HG03097 (cell line): Measurements from ENCODE around the gene KRTAP12-1.

Experiments
- ATAC-seq: cut with Tn5 transposase; IDR thresholded peaks from one replicate; pipeline ENCODE4 v1.9.1; 2021; ENCODE audit not compliant: unreplicated experiment, low FRiP score

KRTAP12-1 gene

DNA sequence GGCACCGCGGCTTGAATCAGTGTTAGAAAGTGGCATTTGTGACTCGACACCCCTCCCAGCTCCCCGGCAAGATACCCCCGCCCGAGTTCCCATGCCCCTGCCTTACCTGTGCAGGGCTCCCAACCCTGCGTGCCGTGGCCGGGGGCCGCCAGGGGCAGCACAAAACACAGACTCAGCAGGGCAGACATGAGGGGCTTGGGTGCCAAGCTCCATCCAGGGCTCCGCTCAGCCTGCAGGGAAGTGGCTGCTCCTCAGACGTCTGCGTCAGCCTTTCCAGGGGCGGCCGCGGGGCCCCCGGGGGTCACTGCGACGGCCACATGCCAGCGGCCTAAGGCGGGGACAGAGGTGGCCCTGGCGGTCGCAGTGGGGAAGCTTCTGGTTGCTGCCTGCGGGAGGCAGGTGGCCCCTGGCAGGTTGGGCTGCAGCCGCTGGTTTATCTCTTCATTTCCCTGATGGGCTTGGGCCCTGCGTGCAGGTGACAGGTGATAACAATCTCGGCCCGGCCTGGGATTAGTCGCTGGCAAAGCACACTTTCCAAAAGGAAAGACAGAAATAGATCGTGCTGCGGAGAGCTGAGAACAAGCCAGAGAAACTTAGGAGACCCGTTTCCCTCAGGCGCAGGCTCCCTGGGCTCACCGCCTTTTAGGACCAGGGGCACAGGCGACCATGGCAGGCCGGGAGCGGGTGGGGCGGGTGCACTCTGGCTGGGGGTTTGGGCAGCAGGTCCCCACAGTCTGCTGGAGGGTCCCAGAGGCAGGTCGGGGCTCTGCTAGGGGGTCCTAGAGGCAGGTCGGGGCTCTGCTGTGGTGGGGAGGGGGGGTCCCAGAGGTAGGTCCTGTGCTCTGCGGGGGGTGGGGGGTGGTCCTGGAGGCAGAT, 29.6 kb upstream of the KRTAP12-1 start, which contains the start of gene TSPEAR:
TSPEAR (minus strand) TSS at position 246 of the 876 bp plus-strand sequence; CDS start at position 188, 58 bp downstream.
- no peak for ATAC-seq

DNA sequence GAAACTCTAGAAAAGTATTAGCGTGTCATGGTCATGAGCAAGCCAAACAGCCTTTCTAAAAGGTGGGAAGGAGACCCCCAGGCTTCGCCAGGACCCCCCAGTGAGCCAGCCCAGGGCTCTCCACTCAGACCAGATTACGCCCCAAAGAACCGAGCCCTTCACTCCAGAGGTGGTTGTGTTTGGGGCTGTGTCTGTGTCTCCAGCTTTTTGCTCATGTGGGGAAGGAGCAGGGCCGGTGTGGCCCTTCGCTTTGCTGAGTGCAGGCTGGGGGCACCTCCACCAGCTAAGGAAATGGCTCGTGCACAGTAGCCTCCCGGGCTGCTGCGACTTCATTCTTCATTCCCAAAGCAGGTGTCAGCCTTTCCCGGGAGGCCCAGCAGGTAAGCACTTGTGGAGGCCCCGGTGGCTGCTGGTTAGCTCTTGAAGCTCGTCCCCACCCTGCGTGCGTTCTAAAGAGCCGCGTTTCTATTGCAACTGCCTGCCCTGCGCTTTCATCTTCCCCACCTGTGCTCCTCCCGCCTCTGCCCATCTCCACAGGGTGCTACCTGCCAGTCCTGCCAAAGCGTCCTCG, 28.9 kb upstream of the KRTAP12-1 start:
- ATAC-seq = no peak

DNA sequence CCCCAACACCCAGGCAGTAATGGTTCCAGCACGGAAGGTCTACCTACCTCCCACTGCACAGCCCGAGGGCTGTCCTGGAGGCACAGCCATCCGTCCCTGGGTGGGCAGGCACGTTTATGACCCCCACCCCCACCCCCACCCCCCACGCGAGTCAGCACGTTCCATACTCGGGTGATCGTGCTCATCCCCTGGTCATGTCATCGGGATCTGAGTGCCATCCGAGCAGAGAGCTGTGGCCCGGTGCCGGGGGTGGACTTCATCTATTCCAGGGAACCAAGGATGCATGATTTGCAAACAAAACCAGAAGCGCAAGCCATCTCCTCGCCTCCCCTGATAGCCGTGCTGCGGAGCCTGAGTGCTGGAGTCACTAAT, 28.3 kb upstream of the KRTAP12-1 start:
- ATAC-seq = no peak

DNA sequence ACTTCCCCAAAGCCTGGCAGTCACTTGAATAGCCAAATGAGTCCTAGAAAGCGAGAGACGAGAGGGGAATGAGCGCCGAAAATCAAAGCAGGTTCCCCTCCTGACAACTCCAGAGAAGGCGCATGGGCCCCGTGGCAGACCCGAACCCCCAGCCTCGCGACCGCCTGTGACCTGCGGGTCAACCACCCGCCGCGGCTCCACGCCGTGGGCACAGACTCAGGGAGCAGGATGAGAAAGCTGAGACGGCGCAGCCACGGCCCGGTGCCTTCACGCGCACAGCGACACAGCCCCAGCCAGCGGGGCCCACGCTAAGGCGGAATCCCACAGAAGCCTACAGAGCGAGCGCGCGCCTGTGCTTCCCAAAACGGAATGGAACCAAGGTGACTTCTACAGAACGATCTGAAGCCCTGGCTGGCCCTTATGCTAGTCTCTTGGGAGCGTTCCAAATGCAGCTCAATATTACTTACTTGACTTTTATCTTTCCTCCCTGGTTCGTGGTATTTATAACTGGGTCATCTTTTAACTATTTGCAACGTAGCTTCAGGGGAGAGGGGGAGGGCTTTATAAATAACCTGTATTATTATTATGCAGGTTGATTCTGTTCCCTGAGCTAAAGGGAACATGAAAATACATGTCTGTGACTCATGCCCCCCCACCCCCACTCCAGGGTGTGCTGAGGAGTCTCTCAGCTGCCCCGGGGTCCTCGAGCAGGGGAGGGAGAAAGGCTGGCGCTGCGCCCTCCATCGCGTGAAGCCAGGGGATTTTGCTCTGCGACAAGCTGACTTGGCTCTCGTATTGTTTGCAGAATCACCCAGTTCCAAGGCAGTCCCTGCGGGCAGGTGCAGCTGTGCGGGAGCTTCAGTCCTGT, 27.7 kb upstream of the KRTAP12-1 start:
- no peak for ATAC-seq

DNA sequence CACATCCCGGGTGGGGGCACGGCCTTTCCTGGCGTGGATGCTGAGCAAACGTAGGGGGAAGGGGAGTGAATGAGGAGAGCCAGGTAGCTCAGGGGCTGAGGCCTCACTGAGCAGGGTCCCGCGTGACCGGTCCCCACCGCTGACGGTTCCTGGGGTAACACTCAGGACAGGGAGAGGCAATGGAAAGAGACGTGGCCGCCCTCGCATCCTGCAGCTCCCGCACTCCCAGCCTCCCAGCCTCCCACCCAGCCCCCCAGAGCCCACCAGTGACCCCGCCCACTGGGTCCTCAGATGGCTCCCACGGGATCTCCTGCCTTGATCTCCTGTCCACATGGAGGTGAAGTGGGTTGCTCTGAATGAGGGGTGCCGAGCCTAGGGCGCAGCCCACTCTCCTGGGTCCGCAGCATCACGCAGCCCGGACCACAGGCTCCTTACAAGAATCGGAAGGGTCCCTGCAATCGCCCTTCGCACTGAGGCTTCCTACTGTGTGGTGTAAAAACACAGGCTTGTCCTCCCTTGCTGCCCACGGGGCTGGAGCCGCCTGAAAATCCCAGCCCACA, 27.0 kb upstream of the KRTAP12-1 start:
- no peak for ATAC-seq

DNA sequence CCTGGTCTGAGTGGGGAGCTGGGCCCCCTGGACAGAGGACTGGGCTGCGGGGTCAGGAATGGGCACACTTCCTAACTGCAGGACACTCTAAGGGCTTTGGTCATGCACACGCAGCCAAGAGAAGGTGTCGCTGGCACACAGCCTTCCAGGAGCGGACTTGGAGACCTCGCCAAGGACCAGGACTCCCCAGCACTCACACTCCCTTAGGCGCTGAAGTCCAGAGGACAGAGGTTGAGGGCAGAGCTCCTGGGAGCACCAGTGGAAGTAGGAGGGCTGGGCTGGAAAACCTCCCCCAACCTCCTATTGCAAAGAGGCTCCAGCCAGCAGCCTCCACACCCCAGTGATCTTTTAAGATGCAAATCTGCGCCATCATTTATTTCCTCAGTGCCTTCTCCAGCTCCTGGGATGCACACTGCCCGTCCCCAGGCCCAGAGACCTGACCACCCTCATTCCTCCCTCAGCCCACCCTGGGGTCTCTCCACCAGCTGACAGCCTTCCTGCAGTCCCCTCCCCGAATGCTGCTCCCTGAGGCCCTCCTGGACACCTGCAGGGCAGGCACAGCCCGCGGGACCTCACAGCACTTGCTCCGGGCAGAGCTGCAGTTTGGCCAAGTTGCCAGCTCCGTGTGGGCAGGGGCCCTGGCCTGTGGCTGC, 26.4 kb upstream of the KRTAP12-1 start:
- no peak for ATAC-seq

DNA sequence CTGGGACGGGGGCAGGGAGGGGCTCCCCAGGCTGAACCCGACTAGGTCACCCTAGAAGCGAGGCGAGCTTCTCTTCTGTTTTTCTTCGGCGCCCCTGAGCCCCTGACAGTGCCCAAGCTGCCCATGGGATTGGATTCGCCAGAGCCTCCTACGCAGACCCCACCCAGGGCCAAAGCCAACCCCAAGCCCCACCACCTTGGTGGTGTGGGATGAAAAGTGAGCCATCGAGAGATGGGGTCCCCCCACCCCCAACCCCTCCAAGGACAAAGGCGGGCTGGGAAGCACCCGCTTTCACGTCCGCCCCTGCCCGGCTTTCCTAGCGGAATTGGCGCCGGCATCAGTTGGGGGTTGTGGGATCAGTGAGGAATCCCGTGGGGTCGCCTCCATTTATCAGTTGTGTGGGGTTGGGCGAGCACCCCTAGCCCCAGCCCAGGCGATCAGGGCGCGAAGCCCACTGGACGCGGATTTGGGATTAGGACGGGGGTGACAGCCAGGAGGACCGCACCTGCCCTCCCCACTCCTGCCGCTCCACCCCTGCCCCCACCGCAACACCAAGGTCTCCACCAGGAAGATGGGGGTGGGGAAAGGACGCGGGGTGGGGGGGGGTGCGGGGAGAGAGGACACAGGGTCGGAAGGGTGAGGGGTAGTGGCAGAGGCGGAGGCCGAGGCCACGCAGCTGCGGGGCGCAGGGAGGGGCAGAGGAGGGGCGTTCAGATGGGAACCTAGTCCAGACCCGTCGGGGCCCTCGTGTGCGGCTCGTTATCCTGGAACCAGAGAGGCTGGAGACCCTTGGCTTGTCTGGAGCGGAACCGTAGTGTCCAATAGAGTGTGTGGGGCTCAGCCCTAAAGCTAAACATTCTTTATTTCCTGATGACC, 25.0 kb upstream of the KRTAP12-1 start:
- ATAC-seq = no peak

DNA sequence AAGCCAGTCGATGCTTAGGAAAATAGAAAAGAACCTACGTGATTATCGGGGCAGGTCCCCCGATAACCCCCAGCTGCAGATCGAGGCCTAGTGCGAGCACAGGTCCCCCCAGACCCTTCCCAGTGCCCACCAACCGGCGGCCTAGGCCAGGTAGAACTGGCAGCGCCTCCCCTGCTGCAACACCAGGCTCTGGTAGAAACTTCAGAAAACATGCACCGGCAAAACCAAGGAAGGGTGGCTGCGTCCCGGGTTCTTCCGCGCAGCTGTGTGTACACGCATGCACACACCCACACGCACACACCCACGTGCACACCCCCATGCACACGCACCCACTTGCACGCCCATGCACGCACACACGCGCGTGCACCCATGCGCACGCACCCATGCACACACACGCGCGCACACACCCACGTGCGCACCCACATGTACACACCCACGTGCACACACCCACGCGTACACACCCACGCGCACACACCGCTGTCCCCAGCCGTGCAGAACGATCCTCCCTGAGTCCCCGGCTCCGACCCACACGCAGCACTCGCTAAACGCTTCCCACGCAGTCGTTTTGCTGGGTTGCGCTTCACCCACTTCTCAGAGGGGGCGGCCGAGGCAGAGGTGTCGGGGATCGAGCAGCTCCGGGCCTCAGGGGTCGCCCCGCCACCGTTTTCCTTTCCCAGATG, 24.2 kb upstream of the KRTAP12-1 start:
- ATAC-seq = no peak

DNA sequence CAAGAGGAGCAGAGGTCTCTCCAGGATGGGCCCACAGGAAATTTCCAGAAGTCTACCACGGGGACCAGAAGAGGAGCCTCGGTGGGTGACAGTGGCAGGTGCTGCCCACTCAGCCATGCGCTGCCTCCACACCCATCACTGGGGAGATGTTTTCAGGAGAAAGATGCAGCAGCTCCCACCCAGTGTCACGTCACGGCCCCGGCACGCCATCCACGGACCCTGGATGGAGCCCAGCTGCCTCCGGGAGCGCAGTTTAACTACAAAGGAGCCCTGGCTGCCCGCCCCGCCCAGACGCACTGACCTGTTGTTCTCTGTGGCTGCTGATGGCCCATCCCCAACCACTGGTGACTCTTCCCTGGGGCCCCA, 22.7 kb upstream of the KRTAP12-1 start:
- ATAC-seq = no peak

DNA sequence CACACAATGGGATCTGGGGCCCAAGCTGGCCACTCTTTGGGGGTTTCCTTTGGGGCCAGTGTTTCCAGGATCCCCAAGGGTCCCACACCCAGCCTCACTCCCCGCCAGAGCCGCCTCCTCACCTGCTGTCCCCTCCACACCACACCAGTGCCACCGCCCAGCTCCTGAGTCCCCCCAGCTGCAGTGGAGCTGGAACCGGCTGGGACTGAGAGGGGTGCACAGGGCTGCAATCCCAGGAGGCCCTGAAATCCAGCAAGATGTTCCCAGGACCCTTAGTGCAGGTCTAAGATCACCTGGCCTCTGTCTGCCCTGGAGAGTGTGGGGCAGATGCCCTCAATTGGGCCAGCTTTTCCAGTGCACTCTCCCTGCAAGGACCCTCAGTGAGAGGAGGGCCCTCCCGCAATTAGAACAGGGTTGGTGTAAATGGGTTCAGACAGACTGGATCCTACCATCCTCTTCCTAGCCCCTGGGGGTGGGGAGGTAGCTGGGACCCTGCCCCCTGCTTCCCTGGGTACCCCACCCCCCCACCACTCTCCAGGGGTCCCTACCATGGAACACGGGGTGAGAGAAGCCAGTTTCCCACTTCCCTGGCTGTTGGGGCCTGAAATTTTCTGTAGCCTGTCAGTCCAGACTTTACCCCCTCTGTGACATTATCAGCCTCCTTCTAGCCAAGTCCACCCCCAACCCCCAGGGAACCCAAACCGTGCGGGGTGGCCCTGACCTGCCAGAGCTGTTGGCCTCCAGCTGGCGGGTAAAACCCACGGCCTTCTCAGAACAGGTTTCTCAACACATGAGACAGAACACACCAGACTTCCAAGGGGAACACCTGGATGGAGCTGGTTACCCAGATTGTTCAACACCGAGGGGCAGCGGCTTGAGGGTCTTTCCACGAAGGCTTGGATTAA, 22.0 kb upstream of the KRTAP12-1 start:
- ATAC-seq = no peak

DNA sequence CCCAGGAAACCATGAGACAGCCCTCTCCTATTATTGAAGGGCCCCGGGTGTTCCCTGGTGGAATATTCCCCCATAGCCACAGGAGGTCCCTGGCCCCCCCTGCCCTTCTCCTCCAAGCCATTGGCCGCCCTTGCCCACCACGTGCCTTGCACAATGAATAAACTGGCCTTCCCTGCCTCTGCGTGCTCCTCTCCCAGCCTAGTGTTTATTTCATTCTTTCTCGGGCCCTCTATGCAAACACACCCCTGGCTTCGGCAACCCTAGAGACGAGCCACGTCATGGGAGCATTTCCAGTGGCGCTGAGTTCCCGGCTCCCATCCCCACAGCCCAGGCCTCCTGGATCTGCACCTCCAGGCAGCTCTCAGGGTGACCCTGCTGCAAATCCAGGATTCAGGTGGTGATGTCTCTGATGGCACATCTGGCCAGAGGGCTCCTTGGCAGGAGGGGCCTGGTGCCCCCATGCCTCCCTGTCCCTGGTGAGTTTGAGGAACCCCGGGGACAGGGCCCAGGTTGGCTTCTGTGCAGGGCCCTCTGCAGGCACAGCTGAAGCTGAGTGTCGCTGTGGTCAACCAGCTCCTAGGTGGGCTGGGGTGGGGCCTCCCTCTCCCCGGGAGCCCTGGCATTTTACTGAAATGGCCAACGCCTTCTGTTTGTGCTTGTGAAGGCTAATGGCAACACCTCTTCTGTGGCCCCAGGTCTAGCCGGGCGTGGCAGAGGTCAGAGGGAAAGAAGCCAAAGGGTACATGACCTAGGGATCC, 21.2 kb upstream of the KRTAP12-1 start:
- no peak for ATAC-seq

DNA sequence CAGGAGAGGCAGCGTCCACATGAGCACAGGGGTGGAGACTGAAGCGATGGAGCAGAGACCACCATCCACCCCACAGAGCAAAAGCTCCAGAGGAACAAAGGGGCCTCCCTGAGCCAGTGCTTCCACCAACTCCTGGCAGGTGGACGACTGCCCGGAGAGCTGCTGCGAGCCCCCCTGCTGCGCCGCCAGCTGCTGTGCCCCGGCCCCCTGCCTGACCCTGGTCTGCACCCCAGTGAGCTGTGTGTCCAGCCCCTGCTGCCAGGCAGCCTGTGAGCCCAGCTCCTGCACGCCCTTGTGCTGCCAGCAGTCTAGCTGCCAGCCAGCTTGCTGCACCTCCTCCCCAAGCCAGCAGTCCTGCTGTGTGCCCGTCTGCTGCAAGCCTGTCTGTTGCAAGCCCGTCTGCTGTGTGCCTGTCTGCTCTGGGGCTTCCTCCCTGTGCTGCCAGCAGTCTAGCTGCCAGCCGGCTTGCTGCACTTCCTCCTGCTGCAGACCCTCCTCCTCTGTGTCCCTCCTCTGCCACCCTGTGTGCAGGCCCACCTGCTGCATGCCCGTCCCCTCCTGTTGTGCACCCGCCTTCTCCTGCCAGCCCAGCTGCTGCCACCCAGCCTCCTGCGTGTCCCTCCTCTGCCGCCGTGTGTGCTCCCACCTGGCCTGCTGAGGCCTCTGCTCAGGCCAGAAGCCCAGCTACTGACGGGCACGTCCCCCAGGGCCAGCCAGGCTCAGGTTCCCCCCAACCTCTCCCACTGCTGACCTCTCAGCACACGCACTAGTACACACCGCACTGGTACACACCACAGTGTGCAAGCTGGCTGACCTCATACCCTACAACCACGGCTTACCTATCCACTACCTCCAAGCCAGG, 20.4 kb upstream of the KRTAP12-1 start:
- ATAC-seq = no peak

DNA sequence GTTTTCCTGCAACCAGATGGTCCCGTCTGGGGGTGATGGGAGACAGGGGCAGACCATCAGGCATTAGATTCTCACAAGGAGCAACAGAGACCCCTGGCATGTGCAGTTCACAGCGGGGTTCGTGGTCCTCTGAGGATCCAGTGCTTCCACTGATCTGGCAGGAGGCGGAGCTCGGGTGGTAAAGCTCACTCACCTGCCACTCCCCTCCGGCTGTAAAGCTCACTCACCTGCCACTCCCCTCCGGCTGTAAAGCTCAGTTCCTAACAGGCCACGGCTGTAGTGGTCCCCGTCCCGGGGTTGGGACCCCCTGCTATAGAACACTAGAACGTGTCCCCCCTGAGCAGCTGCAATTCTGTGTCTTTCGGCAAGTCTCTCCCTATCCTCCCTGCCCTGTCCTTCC, 19.6 kb upstream of the KRTAP12-1 start:
- no peak for ATAC-seq

DNA sequence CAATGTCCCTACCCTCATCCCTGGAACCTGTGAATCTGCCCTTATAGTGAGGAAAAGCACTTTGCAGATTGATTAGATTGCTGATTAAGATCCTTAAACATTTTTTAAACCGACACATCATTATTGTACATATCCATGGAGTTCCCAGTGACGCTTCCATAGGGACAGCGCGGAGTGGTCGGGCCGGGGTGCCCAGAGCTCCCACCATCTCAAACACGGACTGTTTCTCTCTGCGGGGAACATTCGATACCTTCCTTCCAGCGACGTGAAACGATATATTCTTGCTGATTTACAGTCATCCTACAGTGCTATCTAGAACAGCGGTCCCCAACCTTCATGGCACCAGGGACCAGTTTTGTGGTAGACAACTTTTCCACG, 19.0 kb upstream of the KRTAP12-1 start:
- no peak for ATAC-seq

DNA sequence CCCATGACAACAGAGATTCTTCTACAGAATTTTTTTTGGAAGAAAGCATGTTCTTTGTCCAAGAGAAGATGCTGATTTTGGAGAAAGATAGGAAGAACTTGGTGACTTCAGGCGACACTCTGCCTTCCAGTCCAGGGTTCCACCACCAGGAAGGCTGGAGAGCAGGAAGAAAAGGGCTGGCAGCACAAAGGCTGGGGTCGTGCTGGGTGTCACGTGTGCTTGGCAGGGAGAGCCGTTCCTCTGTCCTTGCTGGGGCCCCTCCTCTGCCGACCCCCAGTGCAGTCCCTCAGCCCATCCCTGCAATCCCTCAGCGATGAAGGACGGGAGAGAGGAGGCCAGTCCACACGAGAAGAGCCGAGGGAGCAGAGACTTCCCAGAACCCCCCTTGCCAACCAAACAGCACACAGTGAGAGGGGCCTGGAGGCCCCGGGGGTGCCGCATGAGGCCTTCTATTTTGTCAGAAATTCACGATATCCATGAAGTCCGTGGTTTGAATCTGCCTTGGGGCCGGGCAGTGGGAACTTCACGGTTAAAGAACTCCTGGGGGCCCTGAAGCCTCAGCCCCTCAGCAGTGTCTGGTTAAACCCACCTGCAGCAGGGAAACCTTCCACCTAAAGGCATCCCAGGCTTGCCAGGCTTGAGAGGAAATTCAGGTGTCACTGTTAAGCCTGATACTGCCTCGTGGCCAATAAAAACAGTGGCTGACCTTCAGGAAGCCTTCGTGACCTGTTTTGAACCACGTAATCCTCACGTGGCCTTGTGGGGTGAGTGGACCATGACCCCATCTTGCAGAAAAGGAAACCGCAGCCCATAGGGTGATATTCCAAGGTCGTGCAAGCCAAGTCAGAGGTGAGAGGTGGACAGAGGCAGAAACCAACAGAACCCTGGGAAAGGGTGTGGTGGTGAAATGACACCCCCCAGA, 18.4 kb upstream of the KRTAP12-1 start:
- ATAC-seq = no peak
